ENCODE results near the gene CEP85. TPM values are rescaled to one million over a fixed set of nuclear protein-coding genes. Genes with fewer than 3 reads are reported as not detected.

CEP85 gene
- total and polyA plus RNA-seq, 4 donors, result 2.6 to 14.6 (median 5.3) TPM

DNA sequence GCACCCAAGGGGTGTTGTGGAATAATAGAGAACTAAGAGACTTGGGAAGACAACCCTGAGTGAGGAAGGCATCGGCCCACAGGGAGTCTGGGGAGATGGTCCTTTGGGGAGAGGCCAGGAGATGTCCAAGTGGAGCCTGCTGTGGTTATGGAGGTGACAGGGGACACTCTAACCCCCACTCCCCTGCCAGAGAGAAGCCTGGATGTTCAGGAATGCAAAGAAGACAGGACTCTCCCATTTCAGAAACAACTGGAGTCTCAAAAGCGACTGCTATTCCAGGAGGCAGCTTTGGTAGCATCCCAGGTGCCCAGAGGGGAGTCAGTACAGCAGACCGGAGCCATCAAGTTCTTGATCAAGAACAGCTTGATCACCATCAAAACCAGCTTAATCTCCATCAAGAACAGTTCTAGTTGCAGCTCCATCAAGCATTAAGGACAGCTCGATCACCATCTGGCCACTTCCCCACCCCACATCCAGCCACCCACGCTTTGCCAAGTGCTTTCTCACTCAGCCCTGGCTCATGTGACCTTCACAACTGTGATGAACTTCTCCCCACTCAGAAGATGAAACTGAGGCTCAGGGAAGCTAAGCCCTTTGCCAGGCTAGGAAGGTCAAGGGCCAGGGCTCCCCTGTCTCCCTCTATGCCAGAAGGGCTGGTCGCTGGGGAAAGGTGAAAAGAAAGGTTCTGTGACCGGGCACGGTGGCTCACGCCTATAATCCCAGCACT is 84.5 kb downstream of the CEP85 start (continued):
- TF ChIP-seq TAF1 (conservative IDR thresholded peaks at IDR 0.05) (no peak), SP1 (IDR thresholded peaks at IDR 0.05) (no peak), RAD21 (IDR thresholded peaks at IDR 0.05) (no peak), EGR1 (IDR thresholded peaks at IDR 0.05; ENCODE audit: low read depth in 2 of 2) (no peak), FOXA2 (IDR thresholded peaks at IDR 0.05) (no peak), RXRA (IDR thresholded peaks at IDR 0.05) (no peak)
- TF ChIP-seq, protein P1, sequence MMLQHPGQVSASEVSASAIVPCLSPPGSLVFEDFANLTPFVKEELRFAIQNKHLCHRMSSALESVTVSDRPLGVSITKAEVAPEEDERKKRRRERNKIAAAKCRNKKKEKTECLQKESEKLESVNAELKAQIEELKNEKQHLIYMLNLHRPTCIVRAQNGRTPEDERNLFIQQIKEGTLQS (IDR thresholded peaks at IDR 0.05), result no peak

DNA sequence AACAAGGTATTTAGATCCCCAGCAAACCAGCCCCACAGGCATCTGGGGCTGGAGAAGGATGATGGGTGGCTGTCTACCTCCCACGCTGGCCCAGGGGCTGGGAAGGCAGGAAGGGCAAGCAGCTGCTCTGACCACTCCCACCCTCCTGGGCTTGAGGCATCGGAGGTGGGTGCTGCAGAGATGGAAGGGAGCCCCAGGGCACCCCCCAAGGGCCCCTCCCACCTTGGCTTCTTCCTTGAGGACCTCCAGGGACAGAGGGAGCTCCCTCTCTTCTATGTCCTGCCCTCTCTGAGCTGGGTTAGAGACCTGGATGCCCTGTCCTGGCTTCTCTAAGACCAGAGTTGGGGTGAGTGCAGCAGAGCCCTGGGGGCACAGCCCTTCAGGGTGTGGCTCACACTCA is 86.9 kb downstream of the CEP85 start:
- Histone ChIP-seq H3K27ac (ENCODE audit: low read depth in 1 of 2, low read length in 2 of 2) (no peak overlapping the region), H3K27me3 (ENCODE audit: control insufficient read depth in 4 of 4, insufficient read depth in 4 of 4, low read length in 3 of 4) (no peaks in the 10 kb centered on the region), H3K4me1 (ENCODE audit: control insufficient read depth in 4 of 4, insufficient read depth in 4 of 4, low read length in 3 of 4) (peaks cover 0 to 5% (median 0%) of the 10 kb centered on the region in 4 donors), H3K4me3 (ENCODE audit: low read depth in 1 of 3, low read length in 3 of 3) (no peak overlapping the region), H3K36me3 (ENCODE audit: control insufficient read depth in 4 of 4, insufficient read depth in 3 of 4, low read depth in 1 of 4, low read length in 3 of 4) (no peaks in the 10 kb centered on the region), H3K9me3 (ENCODE audit: control insufficient read depth in 4 of 4, low read length in 3 of 4) (no peaks in the 10 kb centered on the region), H3K9ac (ENCODE audit: low read depth in 1 of 2, low read length in 2 of 2) (no peak overlapping the region)
- TF ChIP-seq HNF4A (conservative IDR thresholded peaks at IDR 0.05) (no peak), RXRA (IDR thresholded peaks at IDR 0.05) (no peak), FOXA1 (IDR thresholded peaks at IDR 0.05) (no peak), HNF4G (IDR thresholded peaks at IDR 0.05) (no peak), GABPA (IDR thresholded peaks at IDR 0.05 in 1 of 2, conservative IDR thresholded peaks at IDR 0.05 in 1 of 2) (no peak), NR2F2 (IDR thresholded peaks at IDR 0.05) (no peak), RAD21 (IDR thresholded peaks at IDR 0.05) (no peak), FOXA2 (IDR thresholded peaks at IDR 0.05) (no peak), JUND (IDR thresholded peaks at IDR 0.05) (no peak)
- TF ChIP-seq, protein P1 (IDR thresholded peaks at IDR 0.05), result no peak
- TF ChIP-seq, protein P2, sequence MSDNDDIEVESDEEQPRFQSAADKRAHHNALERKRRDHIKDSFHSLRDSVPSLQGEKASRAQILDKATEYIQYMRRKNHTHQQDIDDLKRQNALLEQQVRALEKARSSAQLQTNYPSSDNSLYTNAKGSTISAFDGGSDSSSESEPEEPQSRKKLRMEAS (IDR thresholded peaks at IDR 0.05), result no peak
- TF ChIP-seq, protein P3, sequence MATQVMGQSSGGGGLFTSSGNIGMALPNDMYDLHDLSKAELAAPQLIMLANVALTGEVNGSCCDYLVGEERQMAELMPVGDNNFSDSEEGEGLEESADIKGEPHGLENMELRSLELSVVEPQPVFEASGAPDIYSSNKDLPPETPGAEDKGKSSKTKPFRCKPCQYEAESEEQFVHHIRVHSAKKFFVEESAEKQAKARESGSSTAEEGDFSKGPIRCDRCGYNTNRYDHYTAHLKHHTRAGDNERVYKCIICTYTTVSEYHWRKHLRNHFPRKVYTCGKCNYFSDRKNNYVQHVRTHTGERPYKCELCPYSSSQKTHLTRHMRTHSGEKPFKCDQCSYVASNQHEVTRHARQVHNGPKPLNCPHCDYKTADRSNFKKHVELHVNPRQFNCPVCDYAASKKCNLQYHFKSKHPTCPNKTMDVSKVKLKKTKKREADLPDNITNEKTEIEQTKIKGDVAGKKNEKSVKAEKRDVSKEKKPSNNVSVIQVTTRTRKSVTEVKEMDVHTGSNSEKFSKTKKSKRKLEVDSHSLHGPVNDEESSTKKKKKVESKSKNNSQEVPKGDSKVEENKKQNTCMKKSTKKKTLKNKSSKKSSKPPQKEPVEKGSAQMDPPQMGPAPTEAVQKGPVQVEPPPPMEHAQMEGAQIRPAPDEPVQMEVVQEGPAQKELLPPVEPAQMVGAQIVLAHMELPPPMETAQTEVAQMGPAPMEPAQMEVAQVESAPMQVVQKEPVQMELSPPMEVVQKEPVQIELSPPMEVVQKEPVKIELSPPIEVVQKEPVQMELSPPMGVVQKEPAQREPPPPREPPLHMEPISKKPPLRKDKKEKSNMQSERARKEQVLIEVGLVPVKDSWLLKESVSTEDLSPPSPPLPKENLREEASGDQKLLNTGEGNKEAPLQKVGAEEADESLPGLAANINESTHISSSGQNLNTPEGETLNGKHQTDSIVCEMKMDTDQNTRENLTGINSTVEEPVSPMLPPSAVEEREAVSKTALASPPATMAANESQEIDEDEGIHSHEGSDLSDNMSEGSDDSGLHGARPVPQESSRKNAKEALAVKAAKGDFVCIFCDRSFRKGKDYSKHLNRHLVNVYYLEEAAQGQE (IDR thresholded peaks at IDR 0.05), result no peak
- TF ChIP-seq, protein P4, sequence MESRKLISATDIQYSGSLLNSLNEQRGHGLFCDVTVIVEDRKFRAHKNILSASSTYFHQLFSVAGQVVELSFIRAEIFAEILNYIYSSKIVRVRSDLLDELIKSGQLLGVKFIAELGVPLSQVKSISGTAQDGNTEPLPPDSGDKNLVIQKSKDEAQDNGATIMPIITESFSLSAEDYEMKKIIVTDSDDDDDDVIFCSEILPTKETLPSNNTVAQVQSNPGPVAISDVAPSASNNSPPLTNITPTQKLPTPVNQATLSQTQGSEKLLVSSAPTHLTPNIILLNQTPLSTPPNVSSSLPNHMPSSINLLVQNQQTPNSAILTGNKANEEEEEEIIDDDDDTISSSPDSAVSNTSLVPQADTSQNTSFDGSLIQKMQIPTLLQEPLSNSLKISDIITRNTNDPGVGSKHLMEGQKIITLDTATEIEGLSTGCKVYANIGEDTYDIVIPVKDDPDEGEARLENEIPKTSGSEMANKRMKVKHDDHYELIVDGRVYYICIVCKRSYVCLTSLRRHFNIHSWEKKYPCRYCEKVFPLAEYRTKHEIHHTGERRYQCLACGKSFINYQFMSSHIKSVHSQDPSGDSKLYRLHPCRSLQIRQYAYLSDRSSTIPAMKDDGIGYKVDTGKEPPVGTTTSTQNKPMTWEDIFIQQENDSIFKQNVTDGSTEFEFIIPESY (IDR thresholded peaks at IDR 0.05), result no peak
- 69% methylated on average over 2 of the region's 2 CpGs for WGBS
- no peak for DNase-seq (ENCODE audit: low spot score)
